ENCODE results near the gene NCAM1. TPM values are rescaled to one million over a fixed set of nuclear protein-coding genes. Genes with fewer than 3 reads are reported as not detected.

Gene NCAM1
- polyA plus RNA-seq, 1 donor (not counting 4 experiments of a cell fraction or from before 2014, with no cell fraction given) = 0.04 TPM

DNA sequence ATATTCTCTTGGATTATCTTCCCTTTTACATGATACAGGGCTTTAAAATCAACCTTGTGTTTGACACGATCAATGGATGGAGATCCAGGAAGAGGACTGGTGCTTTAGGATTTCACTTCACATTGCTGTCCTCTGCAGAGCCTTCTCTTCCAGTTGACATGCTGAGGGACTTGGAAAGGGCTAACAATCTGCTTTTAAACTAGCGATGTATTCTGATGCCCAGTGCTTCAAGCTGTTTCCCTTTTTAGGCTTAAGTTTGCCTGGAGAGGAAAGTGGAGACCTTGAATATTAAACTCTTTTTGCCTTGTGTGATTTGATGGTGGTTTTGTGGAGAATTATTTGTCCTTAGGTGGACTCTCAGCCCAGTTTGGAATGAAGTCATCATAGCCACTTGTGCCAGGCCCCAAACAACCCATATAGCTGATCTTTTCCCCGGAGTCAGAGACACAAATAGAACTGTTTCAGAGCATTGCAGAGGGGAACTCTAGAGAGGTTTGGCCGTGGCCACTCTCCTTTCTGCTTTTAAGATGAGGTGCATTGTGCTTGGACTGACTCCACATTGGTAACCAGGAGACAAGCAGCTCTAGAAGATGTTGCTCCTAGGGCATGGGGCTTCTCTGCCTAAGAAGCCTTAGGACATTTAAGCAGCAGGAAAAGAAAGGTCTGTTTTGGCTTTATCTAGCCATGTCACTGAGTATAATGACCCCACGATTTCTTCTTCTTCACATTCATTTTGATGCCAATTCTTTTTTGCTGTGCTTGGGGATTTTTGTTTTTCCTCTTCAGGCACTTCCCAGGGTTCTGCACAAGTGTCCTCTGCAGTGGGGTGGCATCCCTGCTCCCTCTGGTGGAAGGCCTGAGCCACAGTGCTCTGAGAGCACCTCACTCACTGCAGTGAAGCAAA, 152.8 kb downstream of the NCAM1 start:
- FAIRE-seq = no peak
- dilution Hi-C loops (cut with MboI; ENCODE audit: extremely low pct_ligation_motif_present, low sequenced_read_pairs) = no loop called here
- H3K36me3 ChIP-seq (ENCODE audit: control insufficient read depth in 2 of 2, extremely low read depth in 1 of 2, insufficient read depth in 2 of 2, low read length in 2 of 2) = no peaks in the 10 kb centered on the region

DNA sequence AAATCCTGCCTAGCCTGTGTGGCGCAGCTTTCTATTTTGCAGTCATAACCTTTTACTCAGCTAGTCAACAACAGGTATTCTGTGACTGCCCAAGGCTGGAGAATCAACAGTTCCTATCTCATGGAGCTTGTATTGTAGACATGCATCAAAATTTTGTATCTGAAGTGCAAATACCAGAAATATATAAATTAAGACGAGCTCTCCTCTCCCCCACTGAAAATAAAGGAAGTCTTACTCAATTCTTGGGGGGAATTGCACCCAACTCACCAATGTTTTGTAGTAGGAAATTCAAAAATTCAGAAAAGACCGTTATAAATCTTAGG, 153.4 kb downstream of the NCAM1 start:
- H3K9ac ChIP-seq (ENCODE audit: control insufficient read depth, extremely low read depth, insufficient read depth, low read length) = no peak overlapping the region
- no peak for DNase-seq (ENCODE audit: low read depth, low spot score)
- H3K36me3 ChIP-seq (ENCODE audit: control insufficient read depth in 2 of 2, extremely low read depth in 1 of 2, insufficient read depth in 2 of 2, low read length in 2 of 2) = no peaks in the 10 kb centered on the region
- no peaks in the 10 kb centered on the region for H3K79me2 ChIP-seq (ENCODE audit: control insufficient read depth, insufficient read depth, low read length)
- no peak overlapping the region for H2AFZ ChIP-seq (ENCODE audit: control insufficient read depth, low read length)
- dilution Hi-C loops (cut with MboI; ENCODE audit: extremely low pct_ligation_motif_present, low sequenced_read_pairs) = no loop called here
- no peaks in the 10 kb centered on the region for H3K4me1 ChIP-seq (ENCODE audit: control insufficient read depth, extremely low read depth, insufficient read depth, low read length)
- H3K27ac ChIP-seq (ENCODE audit: control insufficient read depth, insufficient read depth, low read length) = no peak overlapping the region
- no peak overlapping the region for H3K4me2 ChIP-seq (ENCODE audit: control insufficient read depth, extremely low read depth, insufficient read depth, low read depth, low read length)
- H3K9me3 ChIP-seq (ENCODE audit: control insufficient read depth, low read depth, low read length) = no peaks in the 10 kb centered on the region
- H3K9me1 ChIP-seq (ENCODE audit: control insufficient read depth, extremely low read depth, insufficient read depth, low read length) = no peaks in the 10 kb centered on the region
- no peak for FAIRE-seq
- no peaks in the 10 kb centered on the region for H4K20me1 ChIP-seq (ENCODE audit: control insufficient read depth, extremely low read depth, insufficient read depth, low read length)
- H3K27me3 ChIP-seq (ENCODE audit: control insufficient read depth, extremely low read depth, insufficient read depth, low read length) = no peaks in the 10 kb centered on the region
- no peak for TF ChIP-seq EZH2 (IDR thresholded peaks at IDR 0.05; ENCODE audit: low read length)
- TF ChIP-seq, protein P1, sequence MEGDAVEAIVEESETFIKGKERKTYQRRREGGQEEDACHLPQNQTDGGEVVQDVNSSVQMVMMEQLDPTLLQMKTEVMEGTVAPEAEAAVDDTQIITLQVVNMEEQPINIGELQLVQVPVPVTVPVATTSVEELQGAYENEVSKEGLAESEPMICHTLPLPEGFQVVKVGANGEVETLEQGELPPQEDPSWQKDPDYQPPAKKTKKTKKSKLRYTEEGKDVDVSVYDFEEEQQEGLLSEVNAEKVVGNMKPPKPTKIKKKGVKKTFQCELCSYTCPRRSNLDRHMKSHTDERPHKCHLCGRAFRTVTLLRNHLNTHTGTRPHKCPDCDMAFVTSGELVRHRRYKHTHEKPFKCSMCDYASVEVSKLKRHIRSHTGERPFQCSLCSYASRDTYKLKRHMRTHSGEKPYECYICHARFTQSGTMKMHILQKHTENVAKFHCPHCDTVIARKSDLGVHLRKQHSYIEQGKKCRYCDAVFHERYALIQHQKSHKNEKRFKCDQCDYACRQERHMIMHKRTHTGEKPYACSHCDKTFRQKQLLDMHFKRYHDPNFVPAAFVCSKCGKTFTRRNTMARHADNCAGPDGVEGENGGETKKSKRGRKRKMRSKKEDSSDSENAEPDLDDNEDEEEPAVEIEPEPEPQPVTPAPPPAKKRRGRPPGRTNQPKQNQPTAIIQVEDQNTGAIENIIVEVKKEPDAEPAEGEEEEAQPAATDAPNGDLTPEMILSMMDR (optimal IDR thresholded peaks at IDR 0.05 in 1 of 3, IDR thresholded peaks at IDR 0.05 in 1 of 3, conservative IDR thresholded peaks at IDR 0.05 in 1 of 3; ENCODE audit: extremely low read depth in 1 of 3, insufficient read depth in 2 of 3, low read length in 3 of 3) = no peak
- H3K4me3 ChIP-seq (ENCODE audit: control insufficient read depth in 2 of 3, extremely low read depth in 1 of 3, insufficient read depth in 2 of 3, low read depth in 1 of 3, low read length in 3 of 3) = no peak overlapping the region

More for the DNA sequence above, 152.8 kb downstream of the NCAM1 start:
- no peak for TF ChIP-seq EZH2 (IDR thresholded peaks at IDR 0.05; ENCODE audit: low read length)
- TF ChIP-seq, protein P1 (optimal IDR thresholded peaks at IDR 0.05 in 1 of 3, IDR thresholded peaks at IDR 0.05 in 1 of 3, conservative IDR thresholded peaks at IDR 0.05 in 1 of 3; ENCODE audit: extremely low read depth in 1 of 3, insufficient read depth in 2 of 3, low read length in 3 of 3) = peak; percentile 69 to 91 (median 77)
- Histone ChIP-seq H4K20me1 (ENCODE audit: control insufficient read depth, extremely low read depth, insufficient read depth, low read length) (no peaks in the 10 kb centered on the region), H3K27ac (ENCODE audit: control insufficient read depth, insufficient read depth, low read length) (no peak overlapping the region), H3K9me3 (ENCODE audit: control insufficient read depth, low read depth, low read length) (no peaks in the 10 kb centered on the region), H3K79me2 (ENCODE audit: control insufficient read depth, insufficient read depth, low read length) (no peaks in the 10 kb centered on the region), H3K27me3 (ENCODE audit: control insufficient read depth, extremely low read depth, insufficient read depth, low read length) (no peaks in the 10 kb centered on the region), H3K4me1 (ENCODE audit: control insufficient read depth, extremely low read depth, insufficient read depth, low read length) (no peaks in the 10 kb centered on the region), H3K9ac (ENCODE audit: control insufficient read depth, extremely low read depth, insufficient read depth, low read length) (no peak overlapping the region), H3K9me1 (ENCODE audit: control insufficient read depth, extremely low read depth, insufficient read depth, low read length) (no peaks in the 10 kb centered on the region), H3K4me2 (ENCODE audit: control insufficient read depth, extremely low read depth, insufficient read depth, low read depth, low read length) (no peak overlapping the region), H2AFZ (ENCODE audit: control insufficient read depth, low read length) (no peak overlapping the region), H3K4me3 (ENCODE audit: control insufficient read depth in 2 of 3, extremely low read depth in 1 of 3, insufficient read depth in 2 of 3, low read depth in 1 of 3, low read length in 3 of 3) (no peak overlapping the region)
- no peak for DNase-seq (ENCODE audit: low read depth, low spot score)
